ENCODE data around the gene PLXNA1. TPM values are rescaled to one million over a fixed set of nuclear protein-coding genes. Genes with fewer than 3 reads are reported as not detected.

PLXNA1 gene
- polyA plus RNA-seq, 1 of the 3 experiments (the other 2 are of a cell fraction): 48.1 TPM

- H3K4me3 ChIP-seq (ENCODE audit: low read depth in 2 of 2, low read length in 1 of 2): no peak overlapping the region
- no peak for DNase-seq
- no peaks in the 10 kb centered on the region for H3F3A ChIP-seq (replicated peaks; ENCODE audit: insufficient read depth)
- no peak for TF ChIP-seq TAF1 (IDR thresholded peaks at IDR 0.05; ENCODE audit: borderline replicate concordance, low read depth, low read length)
- TF ChIP-seq NRF1 (IDR thresholded peaks at IDR 0.05; ENCODE audit: low read depth, low read length): no peak
- no peak for TF ChIP-seq MAX (IDR thresholded peaks at IDR 0.05; ENCODE audit: low read depth)
- no peak for TF ChIP-seq RFX5 (IDR thresholded peaks at IDR 0.05; ENCODE audit: low read length)
- TF ChIP-seq TEAD4 (IDR thresholded peaks at IDR 0.05; ENCODE audit: borderline replicate concordance, insufficient read depth): no peak
- no peak for TF ChIP-seq USF1 (IDR thresholded peaks at IDR 0.05; ENCODE audit: borderline replicate concordance, low read depth)
- no peak for TF ChIP-seq SIN3A (IDR thresholded peaks at IDR 0.05; ENCODE audit: borderline replicate concordance, low read depth, low read length)
- no peak for TF ChIP-seq PBX3 (IDR thresholded peaks at IDR 0.05)
- no peak for TF ChIP-seq GATA2 (CRISPR knock-in tag; IDR thresholded peaks at IDR 0.05)
- TF ChIP-seq REST (IDR thresholded peaks at IDR 0.05; ENCODE audit: low read depth, low read length): no peak
- no peak for TF ChIP-seq ZBTB33 (IDR thresholded peaks at IDR 0.05; ENCODE audit: borderline replicate concordance, low read depth)
- no peak overlapping the region for H3K27ac ChIP-seq (ENCODE audit: low read depth in 2 of 2, low read length in 1 of 2)
- CTCF ChIA-PET: no interaction called here
- POLR2A ChIA-PET: no interaction called here
- H3K9me3 ChIP-seq: no peaks in the 10 kb centered on the region
- H3K27me3 ChIP-seq (ENCODE audit: insufficient read depth): no peaks in the 10 kb centered on the region
- no peaks in the 10 kb centered on the region for H3K9me2 ChIP-seq
- no peaks in the 10 kb centered on the region; a peak in 1 of 4 replicates for H3K4me1 ChIP-seq (ENCODE audit: control insufficient read depth in 1 of 2, insufficient read depth in 2 of 2, low read depth in 1 of 2, low read length in 1 of 2)
- H3K4me2 ChIP-seq: no peak overlapping the region
- no peaks in the 10 kb centered on the region for H4K20me1 ChIP-seq (ENCODE audit: insufficient read depth)
- no peaks in the 10 kb centered on the region for H3K79me2 ChIP-seq (ENCODE audit: insufficient read depth)
- H2AFZ ChIP-seq (ENCODE audit: low read depth): no peak overlapping the region
- peaks cover 4 to 94% of the 10 kb centered on the region in 2 experiments for H3K36me3 ChIP-seq (replicated peaks in 1 of 2; ENCODE audit: control insufficient read depth in 1 of 2, insufficient read depth in 2 of 2, low read length in 1 of 2)
- 97% methylated on average over 12 of the region's 21 CpGs for WGBS (ENCODE audit: low lambda C conversion rate)
- no peak overlapping the region for H3K9ac ChIP-seq
Measured at GRCh38 chr3:127027061-127027735, 44.3 kb downstream of the PLXNA1 start.

Measured in SK-N-SH (cell line).